ENCODE measurements around the gene FOXO3B.
"Not testable (repeated sequence)": the region's sequence is repeated elsewhere in the genome, so short reads cannot be mapped to it uniquely, and the experiment has no call there.

Gene FOXO3B

DNA sequence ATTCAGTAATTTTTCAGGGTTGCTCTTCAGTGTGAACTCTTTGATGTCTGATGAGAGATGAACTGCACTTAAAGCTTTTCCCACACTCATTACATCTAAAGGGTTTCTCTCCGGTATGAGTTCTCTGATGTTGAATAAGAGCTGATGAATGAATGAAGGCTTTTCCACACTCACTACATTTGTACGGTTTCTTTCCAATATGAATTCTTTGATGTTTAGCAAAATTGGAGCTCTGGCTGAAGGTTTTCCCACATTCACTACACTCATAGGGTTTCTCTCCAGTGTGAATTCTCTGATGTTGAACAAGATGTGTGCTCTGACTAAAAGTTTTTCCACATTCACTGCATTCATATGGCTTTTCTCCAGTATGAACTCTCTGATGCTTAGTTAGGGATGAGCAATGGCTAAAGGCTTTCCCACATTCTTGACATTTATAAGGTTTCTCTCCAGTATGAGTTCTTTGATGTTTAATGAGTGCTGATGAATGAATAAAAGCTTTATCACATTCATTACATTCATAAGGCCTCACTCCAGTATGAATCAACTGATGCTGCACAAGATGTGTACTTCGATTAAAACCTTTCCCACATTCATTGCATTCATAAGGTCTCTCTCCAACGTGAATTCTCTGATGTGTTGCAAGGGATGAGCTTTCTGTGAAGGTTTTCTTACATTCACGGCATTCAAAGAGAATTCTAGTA lies 20.0 kb downstream of the FOXO3B start:
- not testable (repeated sequence) for DNase-seq (ENCODE audit: low read depth, low spot score)

DNA sequence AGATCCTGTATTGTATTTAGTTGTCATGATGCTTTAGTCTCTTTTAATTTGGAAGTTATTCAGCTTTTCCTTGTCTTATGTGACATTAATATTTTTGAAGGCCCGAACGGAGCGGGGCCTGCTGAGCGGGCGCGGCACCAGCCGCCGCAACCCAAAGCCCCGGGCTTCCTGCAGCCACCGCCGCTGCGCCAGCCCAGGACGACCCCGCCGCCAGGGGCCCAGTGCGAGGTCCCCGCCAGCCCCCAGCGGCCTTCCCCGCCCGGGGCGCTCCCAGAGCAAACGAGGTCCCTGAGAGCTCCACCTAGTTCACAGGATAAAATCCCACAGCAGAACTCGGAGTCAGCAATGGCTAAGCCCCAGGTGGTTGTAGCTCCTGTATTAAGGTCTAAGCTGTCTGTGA lies 32.0 kb downstream of the FOXO3B start:
- DNase-seq (ENCODE audit: low read depth, low spot score), result not testable (repeated sequence)

DNA sequence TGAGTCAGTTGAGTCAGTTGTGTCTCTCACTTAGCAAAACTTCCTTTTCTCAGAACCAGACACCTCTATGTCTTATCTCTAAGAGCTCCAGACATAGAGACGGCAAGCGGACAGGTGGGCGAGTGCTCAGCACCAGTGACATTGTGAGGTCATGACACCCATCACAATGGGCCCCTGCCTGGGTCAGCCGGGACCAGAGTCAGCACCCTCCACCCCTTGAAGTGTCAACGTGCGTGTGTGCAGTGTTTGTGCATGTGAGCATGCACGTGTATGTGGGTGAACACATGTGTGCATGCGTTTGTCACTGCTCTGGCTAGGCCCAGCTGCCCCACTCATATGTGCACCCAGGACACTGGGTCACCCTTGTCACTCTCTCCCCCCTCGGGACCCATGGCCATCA lies 37.8 kb downstream of the FOXO3B start, which contains the start of gene TBC1D28:
TSS of gene TBC1D28 (minus strand) at position 101 of the 400 bp plus-strand sequence. CDS start 3,039 bp downstream, outside the sequence.
- not testable (repeated sequence) for DNase-seq (ENCODE audit: low read depth, low spot score)

DNA sequence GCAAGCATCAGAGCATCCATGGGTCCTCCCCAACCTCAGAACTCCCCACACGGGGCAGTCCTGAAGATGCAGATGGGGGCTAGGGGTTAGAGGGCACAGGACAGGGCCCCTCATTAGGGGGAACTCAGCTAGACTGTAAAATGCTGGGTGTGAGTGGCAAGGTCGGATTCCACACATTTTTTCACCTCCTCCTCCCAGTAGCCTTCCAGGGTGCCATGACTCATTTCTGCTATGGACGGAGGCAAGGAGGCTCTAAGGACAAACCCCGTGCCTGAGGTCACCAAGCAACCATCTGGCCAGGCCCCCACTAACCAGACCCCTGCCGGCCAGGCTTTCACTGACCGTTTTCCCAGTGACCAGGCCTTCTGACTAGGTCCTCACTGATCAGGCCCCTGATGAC lies 39.0 kb downstream of the FOXO3B start:
- not testable (repeated sequence) for DNase-seq (ENCODE audit: low read depth, low spot score)

DNA sequence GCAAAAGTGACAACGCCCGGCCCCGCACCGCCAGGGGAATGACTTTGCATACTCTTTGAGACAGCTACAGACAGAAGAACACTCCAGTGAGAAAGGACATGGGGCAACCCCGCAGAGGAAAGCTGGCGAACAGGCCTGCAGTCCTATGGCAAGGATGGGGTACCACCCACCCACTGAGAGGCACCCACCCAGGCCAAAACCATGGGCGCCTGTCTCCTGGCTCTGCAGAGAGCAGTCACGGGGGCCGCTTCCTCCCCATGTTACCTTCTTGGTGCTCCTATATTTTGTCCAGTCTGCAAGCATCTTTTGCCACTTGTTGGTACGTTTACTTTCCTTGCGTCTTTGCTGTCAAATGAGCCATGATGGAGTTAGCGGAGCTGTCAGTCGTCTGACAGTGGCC lies 43.8 kb downstream of the FOXO3B start:
- not testable (repeated sequence) for DNase-seq (ENCODE audit: low read depth, low spot score)

- DNase-seq (ENCODE audit: low read depth, low spot score), result not testable (repeated sequence)
Measured at GRCh38 chr17:18636237-18636636, 45.9 kb downstream of the FOXO3B start.

DNA sequence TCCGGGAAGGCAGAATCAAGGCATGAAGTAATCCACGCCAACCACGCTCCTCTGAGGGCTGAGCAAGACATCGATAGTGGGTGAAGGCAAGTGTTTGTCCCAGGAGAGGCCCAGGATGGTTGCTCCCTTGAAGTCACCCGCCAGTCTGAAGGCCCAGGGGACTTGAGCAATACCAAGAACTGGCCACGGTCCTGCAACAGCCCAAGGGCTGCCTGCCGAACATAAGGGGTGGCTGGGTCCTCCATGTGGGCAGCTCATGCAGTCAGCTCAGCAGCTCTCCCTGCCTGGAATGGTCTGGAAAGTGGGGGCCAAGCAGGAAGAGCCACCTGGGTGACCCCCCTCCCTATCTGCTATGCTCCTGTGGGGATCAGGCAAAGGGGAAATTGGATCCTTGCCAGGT lies 46.3 kb downstream of the FOXO3B start:
- DNase-seq (ENCODE audit: low read depth, low spot score), result not testable (repeated sequence)

- not testable (repeated sequence) for DNase-seq (ENCODE audit: low read depth, low spot score)
Measured at GRCh38 chr17:18634550-18635263, 47.4 kb downstream of the FOXO3B start.
